Fibroblast of the conjunctiva (primary cell): Measurements from ENCODE around the gene ADAMTS9.

ENCODE experiments used
- DNase-seq: peaks from one replicate; pipeline ENCODE4 v3.0.0-alpha.2; 2010; ENCODE audit warnings: low read depth

ADAMTS9 gene

DNA sequence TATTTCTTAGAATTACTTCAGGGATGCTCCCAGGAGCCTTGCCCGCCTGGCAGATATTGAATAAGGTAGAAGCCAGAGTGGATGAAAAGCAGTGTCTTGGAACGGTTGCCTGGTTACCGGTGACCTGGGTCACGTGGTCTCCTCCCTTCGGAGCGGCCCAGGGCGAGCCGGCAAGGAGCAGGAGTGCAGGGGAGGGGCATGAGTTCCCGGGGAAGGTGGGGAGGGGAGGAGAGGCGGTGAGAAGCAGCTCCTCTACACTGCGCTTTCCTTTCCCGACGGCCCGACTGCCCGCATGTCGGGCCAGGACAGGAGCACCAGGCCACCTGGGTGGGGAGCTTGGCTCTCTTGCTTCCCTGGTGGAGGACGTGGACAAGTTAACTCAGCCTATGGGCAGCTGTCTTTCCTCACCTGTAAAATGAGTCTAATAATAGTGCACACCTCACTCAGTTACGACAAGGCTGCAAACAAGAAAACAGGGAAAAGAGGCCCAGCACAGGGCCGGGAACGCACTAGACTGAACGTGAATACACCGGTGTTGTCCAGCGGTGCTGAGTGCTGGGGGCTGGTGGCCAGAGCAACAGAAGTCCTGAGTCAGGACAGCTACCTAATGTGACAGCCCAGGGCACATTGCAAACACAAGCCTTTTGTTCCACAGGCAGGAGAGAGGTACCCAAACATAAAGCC is 198.3 kb downstream of the ADAMTS9 start:
- no peak for DNase-seq

DNA sequence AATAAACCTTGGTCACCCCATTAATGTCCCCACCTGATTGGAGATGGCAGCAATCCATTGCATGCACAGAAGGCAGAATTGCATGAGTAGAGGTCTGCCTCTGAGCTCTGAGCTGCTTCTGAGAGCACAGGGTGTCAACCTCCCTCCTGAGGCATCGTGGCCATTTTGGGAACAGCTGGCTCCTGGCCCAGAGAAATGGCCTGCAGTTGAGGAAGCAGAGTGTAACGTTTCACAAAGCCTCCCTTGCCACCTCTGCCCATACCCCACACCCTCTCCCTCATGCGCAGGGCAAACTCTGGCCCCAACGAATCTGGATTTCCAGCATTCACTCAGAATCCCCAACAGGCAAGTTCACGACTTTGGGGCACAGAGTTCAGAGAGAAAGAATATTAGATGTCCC is 198.9 kb downstream of the ADAMTS9 start:
- DNase-seq = no peak

DNA sequence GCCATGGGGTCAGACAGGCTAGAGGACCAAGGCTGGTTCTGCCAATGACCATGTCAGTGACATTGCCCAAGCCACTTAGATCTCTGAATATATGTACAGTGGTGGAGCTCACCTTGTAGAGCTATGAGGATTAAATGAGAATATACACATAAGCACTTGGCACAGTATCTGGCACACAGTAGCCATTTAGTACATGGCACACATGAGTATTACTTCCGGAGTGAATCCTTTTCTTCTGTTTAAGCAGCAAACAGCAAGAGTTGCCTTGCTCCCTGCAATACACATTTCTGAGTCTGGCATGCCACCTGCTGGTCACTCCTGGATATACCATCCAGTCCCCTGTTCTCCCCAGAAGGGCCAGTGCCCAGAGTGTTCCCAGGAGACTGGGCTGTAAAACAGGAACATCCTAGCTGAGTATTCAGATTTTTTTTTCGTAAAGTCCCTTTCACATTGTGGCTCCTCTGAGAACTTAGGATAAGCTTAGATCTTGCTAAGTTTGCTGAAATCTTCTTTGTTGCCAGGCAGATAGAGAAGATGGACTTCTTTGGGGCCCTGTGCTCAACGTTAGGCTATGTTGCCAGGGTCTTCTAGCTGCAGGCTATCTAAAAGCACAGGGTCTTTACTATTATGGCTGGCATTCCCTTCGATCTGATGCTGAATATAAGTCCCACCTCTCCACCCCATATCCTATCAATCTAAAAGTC is 203.4 kb downstream of the ADAMTS9 start:
- peak; percentile 78 for DNase-seq

GRCh38 chr3:64483467-64483866 is 204.3 kb downstream of the ADAMTS9 start:
- no peak for DNase-seq

DNA sequence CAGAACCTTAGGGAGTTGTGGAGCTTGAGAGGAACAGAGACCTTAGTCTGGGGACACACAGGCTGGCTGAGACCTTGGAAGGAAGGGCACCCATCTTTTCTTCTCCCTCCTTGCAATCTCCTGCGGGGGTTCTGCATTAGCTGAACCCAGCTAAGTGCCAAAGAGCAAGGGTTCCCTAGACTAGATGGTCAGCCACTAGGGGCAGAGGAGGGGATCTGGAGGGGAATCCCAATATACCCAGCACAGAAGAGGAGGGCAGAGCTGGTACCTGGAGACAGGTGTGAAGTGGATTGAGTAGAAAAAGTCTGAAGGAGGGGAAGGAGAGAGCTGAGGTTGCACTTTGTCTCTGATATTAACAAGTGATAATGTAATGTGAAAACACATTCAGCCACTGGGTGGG is 212.8 kb downstream of the ADAMTS9 start:
- no peak for DNase-seq

DNA sequence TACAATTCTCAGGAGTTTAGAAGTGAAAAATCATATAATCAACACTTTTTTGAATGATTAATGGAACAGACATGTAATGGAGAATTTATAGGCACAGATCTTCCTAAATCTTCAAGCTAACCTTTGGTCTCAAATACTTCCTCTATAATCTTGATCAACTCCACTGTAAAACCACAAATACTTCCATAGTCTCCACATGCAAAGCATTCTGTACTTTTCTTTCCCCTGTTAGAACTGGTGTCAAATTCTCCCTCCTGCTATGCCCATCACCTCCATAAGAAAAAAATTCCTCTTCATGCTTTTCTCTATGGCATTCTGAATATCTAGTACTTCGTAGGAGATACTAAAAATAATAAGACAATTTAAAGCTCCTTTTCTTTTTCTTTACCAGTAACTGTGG is 214.3 kb downstream of the ADAMTS9 start:
- DNase-seq = no peak

DNA sequence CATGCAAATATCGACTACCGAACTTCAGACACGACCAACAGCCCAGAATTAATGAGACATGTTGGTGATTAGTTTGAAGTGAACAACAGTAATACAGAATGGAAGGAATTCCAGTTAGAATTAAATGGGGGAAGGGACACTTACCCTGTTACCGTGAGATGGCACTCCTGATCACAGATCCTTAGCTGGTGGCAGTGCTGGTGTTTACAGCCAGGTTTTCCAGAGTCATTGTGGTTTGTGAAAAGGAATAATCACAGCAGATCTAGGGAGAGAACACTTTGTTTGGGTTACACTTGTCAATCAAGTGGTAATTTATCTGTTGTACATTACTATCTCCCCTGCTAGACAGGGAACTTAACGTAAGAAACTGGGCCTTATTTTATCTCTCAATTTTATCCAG is 217.4 kb downstream of the ADAMTS9 start:
- DNase-seq = no peak

- DNase-seq = no peak
These were observed 220.4 kb downstream of the ADAMTS9 start for GRCh38 chr3:64467255-64467944.
